T-helper 17 cell (primary cell): Measurements from ENCODE around the gene INTS11. TPM values are rescaled to one million over a fixed set of nuclear protein-coding genes. Genes with fewer than 3 reads are reported as not detected.
"Not testable (repeated sequence)": the region's sequence is repeated elsewhere in the genome, so short reads cannot be mapped to it uniquely, and the experiment has no call there.

Experiments
- ATAC-seq: fragments of 150-1000 bp; cut with Tn5 transposase; 2 replicates; pipeline ENCODE4 v1.10.0; 2021; ENCODE audit warnings: mild to moderate bottlenecking, moderate library complexity
- DNase-seq, 3 donors: peaks; one replicate each; pipeline versions ENCODE4 v3.0.0 to v3.0.0-alpha.2; 2020 to 2021
- H3K9me3 ChIP-seq: one replicate; pipeline ENCODE4 v1.7.0; 2013; ENCODE audit warnings: low read length, mild to moderate bottlenecking; ENCODE audit not compliant: control insufficient read depth, poor library complexity, severe bottlenecking
- H3K27ac Mint-ChIP-seq: one replicate; pipeline ENCODE4 v1.8.0; 2022; ENCODE audit warnings: mild to moderate bottlenecking, moderate library complexity, mixed read lengths
- H3K27me3 Mint-ChIP-seq: one replicate; pipeline ENCODE4 v1.8.0; 2022; ENCODE audit warnings: mixed read lengths
- H3K36me3 Mint-ChIP-seq: one replicate; pipeline ENCODE4 v1.8.0; 2022; ENCODE audit warnings: low read depth, mixed read lengths
- H3K4me1 Mint-ChIP-seq: one replicate; pipeline ENCODE4 v1.8.0; 2022; ENCODE audit warnings: mild to moderate bottlenecking, mixed read lengths
- H3K4me3 Mint-ChIP-seq: one replicate; pipeline ENCODE4 v1.8.0; 2022; ENCODE audit warnings: mild to moderate bottlenecking, moderate library complexity, mixed read lengths
- total RNA-seq, 4 donors: library from RNA in 2 of 4; stranded (reverse) in 2 of 4; gene quantifications; one replicate each; pipeline ENCODE4 v1.2.3 and lab custom pipeline; 2022 to 2026

INTS11 gene
- total RNA-seq, 2 donors from 2014 or later = 130 to 132 TPM

GRCh38 chr1:1325288-1326074 is 1.0 kb upstream of the INTS11 start:
- Mint-ChIP-seq H3K27me3 (no peaks in the 10 kb centered on the region), H3K4me1 (peaks cover 14% of the 10 kb centered on the region), H3K4me3 (peak overlapping the region; percentile 94), H3K36me3 (peaks cover 4% of the 10 kb centered on the region), H3K27ac (peak overlapping the region; percentile 49)
- no peak for DNase-seq
- no peaks in the 10 kb centered on the region for H3K9me3 ChIP-seq
- ATAC-seq = no peak

DNA sequence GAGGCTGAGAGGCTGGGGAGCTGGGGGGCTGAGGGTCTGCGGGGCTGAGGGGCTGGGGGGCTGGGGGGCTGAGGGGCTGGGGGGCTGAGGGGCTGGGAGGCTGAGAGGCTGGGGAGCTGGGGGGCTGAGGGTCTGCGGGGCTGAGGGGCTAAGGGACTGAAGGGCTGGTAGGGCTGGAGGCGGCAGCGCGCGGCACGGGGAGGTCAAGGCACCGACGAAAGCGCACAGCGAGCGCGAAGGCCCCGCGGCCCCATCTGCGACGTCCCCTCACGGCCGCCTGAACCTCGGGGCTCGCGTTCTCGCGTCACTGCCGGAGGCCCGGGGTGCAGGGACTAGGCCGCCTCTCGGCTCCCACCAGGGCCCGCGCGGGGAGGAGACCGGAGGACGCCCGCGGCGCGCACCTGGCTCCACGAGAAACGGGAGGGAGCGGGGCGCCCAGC is 356 bp downstream of the INTS11 start:
- H3K9me3 ChIP-seq = no peaks in the 10 kb centered on the region
- Mint-ChIP-seq H3K27me3 (no peaks in the 10 kb centered on the region), H3K36me3 (peaks cover 4% of the 10 kb centered on the region), H3K4me3 (peak overlapping the region; percentile 94), H3K4me1 (peaks cover 20% of the 10 kb centered on the region), H3K27ac (peak overlapping the region; percentile 88)
- DNase-seq (no peak), ATAC-seq (peak; percentile 52)

GRCh38 chr1:1322952-1323351 is 1.5 kb downstream of the INTS11 start:
- no peak for DNase-seq
- peak overlapping the region; percentile 88 for H3K27ac Mint-ChIP-seq
- H3K36me3 Mint-ChIP-seq = peaks cover 4% of the 10 kb centered on the region
- H3K27me3 Mint-ChIP-seq = no peaks in the 10 kb centered on the region
- no peaks in the 10 kb centered on the region for H3K9me3 ChIP-seq
- H3K4me1 Mint-ChIP-seq = peaks cover 21% of the 10 kb centered on the region
- no peak for ATAC-seq
- H3K4me3 Mint-ChIP-seq = peak overlapping the region; percentile 94

DNA sequence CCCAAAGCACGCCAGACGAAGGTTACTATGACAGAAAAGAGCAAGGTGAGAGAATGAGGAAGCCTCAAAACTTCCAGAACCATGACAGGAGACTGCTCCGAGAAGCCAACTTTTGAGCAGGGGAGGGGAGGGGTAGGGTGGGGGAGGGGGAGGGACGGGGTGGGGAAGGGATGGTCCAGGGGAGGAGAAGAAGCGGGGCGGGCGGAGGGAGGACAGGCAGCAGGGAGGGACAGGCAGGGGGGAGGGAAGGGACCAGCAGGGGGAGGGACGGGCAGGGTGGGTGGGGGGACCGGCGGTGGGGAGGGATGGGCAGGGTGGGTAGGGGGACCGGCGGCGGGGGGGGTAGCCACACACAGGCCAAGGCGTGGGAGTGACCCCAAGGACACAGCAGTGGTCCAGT is 2.0 kb downstream of the INTS11 start:
- H3K9me3 ChIP-seq = no peaks in the 10 kb centered on the region

GRCh38 chr1:1321477-1321876 is 3.0 kb downstream of the INTS11 start:
- no peak overlapping the region for H3K4me3 Mint-ChIP-seq
- H3K27me3 Mint-ChIP-seq = no peaks in the 10 kb centered on the region
- no peaks in the 10 kb centered on the region for H3K9me3 ChIP-seq
- H3K27ac Mint-ChIP-seq = peak overlapping the region; percentile 75
- peaks cover 4% of the 10 kb centered on the region for H3K36me3 Mint-ChIP-seq
- ATAC-seq (no peak), DNase-seq (no peak)
- peaks cover 21% of the 10 kb centered on the region for H3K4me1 Mint-ChIP-seq

More for the DNA sequence above, 2.0 kb downstream of the INTS11 start:
- Mint-ChIP-seq H3K4me1 (peaks cover 21% of the 10 kb centered on the region), H3K27me3 (no peaks in the 10 kb centered on the region), H3K4me3 (peak overlapping the region; percentile 86), H3K36me3 (peaks cover 4% of the 10 kb centered on the region), H3K27ac (peak overlapping the region; percentile 75)
- no peak for ATAC-seq
- DNase-seq = no peak

DNA sequence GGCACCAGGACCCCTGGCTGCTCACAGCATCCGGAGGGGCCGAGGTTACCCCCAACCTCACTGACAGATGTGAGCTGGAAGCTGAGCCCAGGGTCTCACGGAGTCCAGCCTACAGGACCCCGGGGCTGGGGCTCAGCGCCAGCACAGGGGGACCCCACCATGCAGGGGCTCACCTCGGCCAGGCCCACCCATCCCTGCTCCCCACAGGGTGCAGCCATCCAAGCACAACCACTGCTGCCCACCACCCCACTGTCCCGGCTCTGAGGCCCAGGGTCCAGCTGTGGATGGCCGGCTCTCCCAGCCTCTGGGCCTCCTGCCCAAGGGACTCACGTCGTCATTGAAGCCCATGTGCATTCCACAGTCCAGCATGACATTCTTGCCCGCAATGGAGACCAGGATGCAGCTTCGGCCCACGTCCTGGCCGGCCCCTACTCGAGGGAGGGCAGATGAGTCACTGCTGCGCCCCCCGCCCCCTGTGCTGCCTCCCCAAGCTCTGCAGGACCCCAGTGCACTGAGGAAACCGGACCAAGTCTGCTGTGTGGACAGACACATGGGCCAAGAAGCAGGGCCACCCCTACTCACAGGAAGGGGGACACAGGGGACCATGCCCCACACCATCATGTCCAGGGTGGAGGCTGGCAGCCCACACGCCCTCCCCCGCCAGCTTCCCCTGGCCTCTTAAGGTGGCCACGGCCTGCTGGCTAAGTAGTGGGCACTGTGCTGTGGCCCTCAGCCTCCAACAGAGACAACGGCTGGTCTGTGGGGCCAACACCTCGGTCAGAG is 3.6 kb downstream of the INTS11 start:
- no peak overlapping the region for H3K27ac Mint-ChIP-seq
- H3K9me3 ChIP-seq = no peaks in the 10 kb centered on the region
- H3K4me3 Mint-ChIP-seq = no peak overlapping the region
- no peaks in the 10 kb centered on the region for H3K27me3 Mint-ChIP-seq
- DNase-seq = no peak
- H3K4me1 Mint-ChIP-seq = peaks cover 17% of the 10 kb centered on the region
- no peak for ATAC-seq
- H3K36me3 Mint-ChIP-seq = peaks cover 4% of the 10 kb centered on the region

DNA sequence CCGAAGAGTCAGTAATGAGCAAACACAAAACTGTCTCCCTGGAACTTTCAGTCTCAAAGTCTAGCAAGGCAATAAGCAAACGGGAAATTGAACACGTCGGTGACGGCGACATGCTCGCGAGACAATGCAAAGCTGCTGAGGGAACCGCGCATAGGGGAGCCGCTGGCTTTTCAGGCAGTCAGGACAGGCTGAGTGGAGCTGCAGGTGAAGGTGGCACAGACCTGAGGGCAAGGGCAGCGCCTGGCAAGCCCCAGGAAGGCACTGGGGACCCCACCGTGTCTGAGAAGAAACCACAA is 4.9 kb downstream of the INTS11 start:
- Mint-ChIP-seq H3K4me3 (peak overlapping the region; percentile 43), H3K36me3 (peaks cover 4% of the 10 kb centered on the region), H3K27ac (no peak overlapping the region), H3K27me3 (no peaks in the 10 kb centered on the region), H3K4me1 (peaks cover 15% of the 10 kb centered on the region)
- no peaks in the 10 kb centered on the region for H3K9me3 ChIP-seq
- DNase-seq (no peak), ATAC-seq (no peak)

DNA sequence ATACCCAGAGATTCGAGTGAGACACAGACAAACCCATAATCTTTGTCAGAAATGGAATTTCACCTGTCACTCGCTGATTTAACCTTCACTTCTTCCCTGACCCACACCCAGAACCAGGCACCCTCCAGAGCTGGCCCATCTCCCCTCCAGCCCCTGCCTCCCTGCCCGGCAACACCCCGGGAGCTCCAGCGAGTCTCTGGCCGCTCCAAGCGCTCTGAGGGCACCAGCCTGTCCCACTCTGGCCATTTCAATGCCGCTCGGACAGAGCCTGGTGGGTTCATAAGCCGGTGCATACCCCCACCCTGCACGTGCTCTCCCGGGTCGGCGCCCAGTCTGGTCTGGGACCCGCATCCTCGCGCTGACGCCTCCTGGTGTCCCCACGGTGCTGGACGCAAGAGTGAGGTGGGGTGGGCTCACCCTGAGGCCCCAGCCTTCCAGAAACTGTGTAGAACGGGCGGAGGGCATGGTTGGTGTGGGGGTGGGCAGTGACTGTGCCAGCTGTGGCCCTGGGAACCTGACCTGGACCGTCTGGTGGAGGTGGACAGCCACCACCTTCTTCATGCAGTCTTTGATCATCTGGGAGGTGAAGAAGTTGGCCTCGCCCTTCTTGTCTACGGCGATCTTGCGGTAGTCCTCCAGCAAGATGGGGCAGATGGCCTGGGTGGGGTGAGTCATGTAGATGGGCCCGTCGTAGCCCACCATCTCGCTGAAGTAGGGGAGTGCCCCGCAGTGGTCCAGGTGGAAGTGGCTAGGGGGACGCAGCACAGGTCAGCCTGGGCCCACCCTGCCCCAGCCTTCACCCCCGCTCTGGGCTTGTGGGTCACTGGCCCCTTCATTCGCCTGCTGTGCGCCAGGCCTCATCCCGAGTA is 5.4 kb downstream of the INTS11 start:
- no peak overlapping the region for H3K27ac Mint-ChIP-seq
- no peaks in the 10 kb centered on the region for H3K9me3 ChIP-seq
- no peaks in the 10 kb centered on the region for H3K27me3 Mint-ChIP-seq
- H3K4me1 Mint-ChIP-seq = peaks cover 13% of the 10 kb centered on the region
- no peak overlapping the region for H3K4me3 Mint-ChIP-seq
- peaks cover 4% of the 10 kb centered on the region for H3K36me3 Mint-ChIP-seq
- DNase-seq = no peak
- no peak for ATAC-seq

DNA sequence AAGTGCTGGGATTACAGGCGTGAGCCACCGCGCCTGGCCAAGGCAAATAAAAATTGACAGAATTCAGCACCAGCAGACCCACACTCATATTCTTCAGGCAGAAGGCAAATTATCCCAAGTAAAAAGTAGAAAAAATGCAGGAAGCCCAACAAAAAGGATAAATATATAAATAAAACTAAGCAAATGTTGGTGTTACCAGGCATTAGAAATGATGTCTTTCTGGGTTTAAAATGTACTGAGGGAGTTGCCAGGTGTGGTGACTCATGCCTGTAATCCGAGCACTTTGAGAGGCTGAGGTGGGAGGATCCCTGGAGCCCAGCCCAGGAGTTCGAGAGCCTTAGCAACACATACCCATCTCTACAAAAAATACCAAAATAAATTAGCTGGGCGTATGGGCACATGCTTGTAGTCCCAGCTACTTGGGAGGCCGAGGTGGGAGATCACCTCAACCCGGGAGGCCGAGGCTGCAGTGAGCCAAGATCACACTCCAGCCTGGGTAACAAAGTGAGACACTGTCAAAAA is 6.3 kb downstream of the INTS11 start:
- DNase-seq (no peak), ATAC-seq (no peak)
- Mint-ChIP-seq H3K4me1 (peaks cover 8% of the 10 kb centered on the region), H3K27ac (no peak overlapping the region), H3K27me3 (no peaks in the 10 kb centered on the region), H3K36me3 (peaks cover 2% of the 10 kb centered on the region), H3K4me3 (no peak overlapping the region)
- H3K9me3 ChIP-seq = no peaks in the 10 kb centered on the region

GRCh38 chr1:1317420-1317819 is 7.0 kb downstream of the INTS11 start:
- no peaks in the 10 kb centered on the region for H3K9me3 ChIP-seq
- Mint-ChIP-seq H3K4me3 (no peak overlapping the region), H3K27ac (peak overlapping the region; percentile 41), H3K27me3 (no peaks in the 10 kb centered on the region), H3K36me3 (peaks cover 2% of the 10 kb centered on the region), H3K4me1 (peaks cover 7% of the 10 kb centered on the region)
- no peak for ATAC-seq
- no peak for DNase-seq

- H3K27ac Mint-ChIP-seq, H3K27me3 Mint-ChIP-seq, DNase-seq, H3K4me3 Mint-ChIP-seq, ATAC-seq, H3K9me3 ChIP-seq, H3K36me3 Mint-ChIP-seq, H3K4me1 Mint-ChIP-seq: not testable (repeated sequence)
These were observed 8.3 kb downstream of the INTS11 start for GRCh38 chr1:1316199-1316598.

DNA sequence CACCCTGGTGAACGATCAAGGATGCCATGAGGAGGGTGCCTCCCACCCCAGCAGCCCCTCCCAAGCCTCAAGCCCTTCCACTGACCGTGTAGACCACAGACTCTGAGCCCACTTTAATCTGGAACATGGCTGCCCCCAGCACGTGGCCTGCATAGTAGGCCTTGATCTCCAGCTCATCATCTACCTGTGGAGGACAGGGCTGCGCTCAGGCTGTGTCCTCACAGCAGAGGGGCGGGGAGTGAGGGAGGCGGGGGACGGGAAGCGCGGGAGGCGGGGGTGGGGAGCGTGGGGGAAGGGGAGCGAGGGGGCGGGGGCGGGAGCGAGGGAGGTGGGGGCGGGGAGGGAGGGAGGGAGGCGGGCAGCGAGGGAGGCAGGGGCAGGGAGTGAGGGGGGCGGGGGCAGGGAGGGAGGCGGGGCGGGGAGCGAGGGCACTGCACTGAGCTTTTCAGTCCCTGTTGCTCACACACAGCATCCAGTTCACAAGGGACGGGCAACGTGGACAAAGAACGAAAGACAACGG is 9.0 kb downstream of the INTS11 start:
- Mint-ChIP-seq H3K36me3 (no peaks in the 10 kb centered on the region), H3K4me3 (peak overlapping the region; percentile 39)
- ATAC-seq = no peak

More for the DNA sequence above, 9.0 kb downstream of the INTS11 start:
- H3K27ac Mint-ChIP-seq = no peak overlapping the region
- no peaks in the 10 kb centered on the region for H3K9me3 ChIP-seq
- DNase-seq = no peak
- H3K4me1 Mint-ChIP-seq = peaks cover 7% of the 10 kb centered on the region
- no peaks in the 10 kb centered on the region for H3K27me3 Mint-ChIP-seq
